K562 (cell line): ENCODE results near the gene TESK1. TPM values are rescaled to one million over a fixed set of nuclear protein-coding genes. Genes with fewer than 3 reads are reported as not detected.

Experiments used
- ATAC-seq: fragments of 200-7000 bp; cut with Tn5 transposase; 3 replicates; pipeline ENCODE4 v1.9.1; 2020; ENCODE audit warnings: moderate library complexity
- BruUV-seq: library from RNA; stranded (reverse); fragments of 400-500 nt; replicated peaks from 2 replicates; lab custom pipeline; 2021; lab: Mats Ljungman, UMichigan
- CTCF ChIA-PET: fragments of 300-600 bp; formaldehyde crosslinking; extraction: SDS; loops from one replicate; lab custom pipeline; 2021; ENCODE audit warnings: low intra/inter-chr PET ratio; lab: Yijun Ruan, JAX
- POLR2A ChIA-PET: fragments of 300-600, 350-650 bp; sonication (Branson Sonifier 250); formaldehyde crosslinking; extraction: SDS; loops from one replicate; lab custom pipeline; 2021; ENCODE audit warnings: antibody characterized with exemption, inconsistent platforms; lab: Yijun Ruan, JAX
- DNase-seq, 4 experiments: peaks; one replicate each; pipeline versions ENCODE4 v3.0.0 to v3.0.0-alpha.2; 2011 to 2018; ENCODE audit warnings: low spot score in 3 of 4, mixed read lengths in 3 of 4; ENCODE audit errors: extremely low read depth in 1 of 4
- FAIRE-seq: peaks from 2 replicates; lab custom pipeline; 2011; peaks lifted over from hg19 to GRCh38; lab: Jason Lieb, UNC
- H2AFZ ChIP-seq: 2 replicates; pipeline ENCODE4 v1.6.0; 2011; ENCODE audit warnings: low read depth, low read length, control low read depth, inconsistent platforms
- H3K27ac ChIP-seq: fragments of 200-600 bp; 3 replicates; pipeline ENCODE4 v1.8.0; 2011; ENCODE audit warnings: low read depth, mild to moderate bottlenecking, control low read depth, inconsistent platforms, low read length, moderate library complexity, mixed read lengths; ENCODE audit errors: extremely low read depth
- H3K27me3 ChIP-seq, 2 experiments: fragments of 300-600 bp in 1 of 2; 2 replicates in 1 of 2; 3 replicates in 1 of 2; pipeline versions ENCODE4 v1.6.0 to v1.8.0; 2011; ENCODE audit warnings: inconsistent platforms in 2 of 2, low read length in 2 of 2, mild to moderate bottlenecking in 1 of 2, mixed read lengths in 1 of 2, moderate library complexity in 1 of 2; ENCODE audit not compliant: control insufficient read depth in 2 of 2, insufficient read depth in 2 of 2
- H3K36me3 ChIP-seq: fragments of 300-600 bp; 3 replicates; pipeline ENCODE4 v1.8.0; 2011; ENCODE audit warnings: mild to moderate bottlenecking, low read length, inconsistent platforms; ENCODE audit not compliant: control insufficient read depth, insufficient read depth
- H3K4me1 ChIP-seq, 2 experiments: fragments of 200-600 bp in 1 of 2; replicated peaks in 1 of 2; 2 replicates in 1 of 2; 3 replicates in 1 of 2; pipeline versions ENCODE4 v1.5.1 to v1.8.0; 2011; ENCODE audit warnings: inconsistent platforms in 2 of 2, low read length in 2 of 2, mild to moderate bottlenecking in 1 of 2, mixed read lengths in 1 of 2, moderate library complexity in 1 of 2; ENCODE audit not compliant: control insufficient read depth in 2 of 2, insufficient read depth in 2 of 2
- H3K4me2 ChIP-seq: 2 replicates; pipeline ENCODE4 v1.6.1; 2011; ENCODE audit warnings: low read length, control low read depth, inconsistent platforms, mixed read lengths; ENCODE audit not compliant: insufficient read depth
- H3K4me3 ChIP-seq: fragments of 200-600 bp; sonication (generic), shearing (Covaris generic); 2 replicates; pipeline ENCODE4 v1.5.1; 2016; ENCODE audit warnings: control low read depth, inconsistent platforms
- H3K79me2 ChIP-seq: fragments of 200-600 bp; 3 replicates; pipeline ENCODE4 v1.8.0; 2011; ENCODE audit warnings: low read length, inconsistent platforms; ENCODE audit not compliant: control insufficient read depth, insufficient read depth
- H3K9ac ChIP-seq, 2 experiments: 2 replicates each; pipeline versions ENCODE4 v1.6.0 to v1.6.1; 2011; ENCODE audit warnings: low read depth in 2 of 2, low read length in 2 of 2, control low read depth in 1 of 2, inconsistent platforms in 1 of 2, mild to moderate bottlenecking in 1 of 2, mixed read lengths in 1 of 2; ENCODE audit not compliant: insufficient read depth in 1 of 2
- H3K9me1 ChIP-seq: one replicate; pipeline ENCODE4 v1.6.0; 2011; ENCODE audit warnings: inconsistent platforms, mild to moderate bottlenecking, low read length, moderate library complexity; ENCODE audit not compliant: control insufficient read depth, insufficient read depth
- H3K9me3 ChIP-seq: replicated peaks from 2 replicates; pipeline ENCODE4 v1.5.1; 2011; ENCODE audit warnings: low read depth, low read length, inconsistent platforms; ENCODE audit not compliant: control insufficient read depth, insufficient read depth
- H4K20me1 ChIP-seq: replicated peaks from 2 replicates; pipeline ENCODE4 v1.6.1; 2011; ENCODE audit warnings: low read length, inconsistent platforms, mixed read lengths; ENCODE audit not compliant: control insufficient read depth, insufficient read depth
- CHD4 ChIP-seq: fragments of 200-600 bp; sonication (generic); IDR thresholded peaks from 3 replicates; pipeline ENCODE4 v1.6.1; 2012; ENCODE audit warnings: low read depth, mild to moderate bottlenecking, mixed read lengths, low read length, inconsistent platforms; ENCODE audit not compliant: insufficient read depth, insufficient replicate concordance, poor library complexity, severe bottlenecking
- GTF2E2 ChIP-seq: fragments of 200-800 bp; sonication (Bioruptor generic); IDR thresholded peaks from 2 replicates; pipeline ENCODE4 v1.6.1; 2016; ENCODE audit warnings: missing genetic modification characterization, missing compliant biosample characterization
- ZNF23 ChIP-seq: fragments of 250-450 bp; sonication (Bioruptor Pico); IDR thresholded peaks from 2 replicates; pipeline ENCODE4 v1.4.0; 2020; ENCODE audit warnings: mild to moderate bottlenecking
- WGBS: fragments of 100-300 bp; shearing (Covaris generic); methylation state at CpG from one replicate; pipeline ENCODE4 v1.1.6; 2016; ENCODE audit warnings: low coverage, mixed read lengths; ENCODE audit not compliant: insufficient coverage; ENCODE audit errors: missing lambda C conversion rate; 5-methylcytosine and 5-hydroxymethylcytosine counted together
- in situ Hi-C: fragments of 300-500 bp; cut with MboI; formaldehyde crosslinking; loops from 4 replicates; pipeline ENCODE4 v1.15.0; 2018; ENCODE audit warnings: inconsistent platforms, mixed read lengths
- intact Hi-C: fragments of 100-400 bp; cut with micrococcal nuclease; formaldehyde crosslinking; loops from 2 replicates; pipeline ENCODE4 v1.14.2; 2022
- polyA plus RNA-seq, 8 experiments: library from polyadenylated mRNA; depleted of rRNA in 4 of 8; stranded (reverse) in 5 of 8; unstranded in 3 of 8; fragments of >200 nt; fragmentation: Nextera tagmentation in 2 of 8; fragmentation: Illumina TruSeq in 1 of 8; extraction: Ambion mirVana in 2 of 8; extraction: Trizol in 1 of 8; gene quantifications; 2 replicates each; pipeline versions ENCODE4 v1.2.1 to v1.2.3, GENCODE V29; 2011 to 2014; ENCODE audit warnings: inconsistent platforms in 1 of 8, missing spikeins in 1 of 8
- total RNA-seq, 7 experiments: library from RNA; depleted of rRNA in 6 of 7; stranded (reverse); fragments of >200 nt in 6 of 7; fragmentation: Illumina TruSeq in 2 of 7; extraction: Trizol in 2 of 7; gene quantifications; 2 replicates each; pipeline versions ENCODE4 v1.2.1 to v1.2.3, GENCODE V29; 2011 to 2021; ENCODE audit warnings: low replicate concordance in 1 of 7
- TF ChIP-seq, protein P1 (sequence below): fragments of 200-800 bp; sonication (Bioruptor generic); IDR thresholded peaks from 2 replicates; pipeline ENCODE4 v1.6.1; 2017; ENCODE audit warnings: missing genetic modification characterization, missing compliant biosample characterization
- TF ChIP-seq, protein P2 (sequence below), 2 experiments: fragments of 200-800 bp in 1 of 2; sonication (Bioruptor generic) in 1 of 2; sonication (generic) in 1 of 2; formaldehyde crosslinking in 1 of 2; IDR thresholded peaks in 1 of 2; conservative IDR thresholded peaks in 1 of 2; 2 replicates each; pipeline versions ENCODE4 v1.5.0 to v1.6.1; 2016 to 2020; ENCODE audit warnings: missing compliant biosample characterization in 1 of 2, missing genetic modification characterization in 1 of 2, missing genetic modification reagents in 1 of 2

Gene TESK1
- total and polyA plus RNA-seq, 9 of the 15 experiments (the other 6 are each of a cell fraction or from before 2014, with no cell fraction given), result 0.07 to 10.4 (median 4.1) TPM

DNA sequence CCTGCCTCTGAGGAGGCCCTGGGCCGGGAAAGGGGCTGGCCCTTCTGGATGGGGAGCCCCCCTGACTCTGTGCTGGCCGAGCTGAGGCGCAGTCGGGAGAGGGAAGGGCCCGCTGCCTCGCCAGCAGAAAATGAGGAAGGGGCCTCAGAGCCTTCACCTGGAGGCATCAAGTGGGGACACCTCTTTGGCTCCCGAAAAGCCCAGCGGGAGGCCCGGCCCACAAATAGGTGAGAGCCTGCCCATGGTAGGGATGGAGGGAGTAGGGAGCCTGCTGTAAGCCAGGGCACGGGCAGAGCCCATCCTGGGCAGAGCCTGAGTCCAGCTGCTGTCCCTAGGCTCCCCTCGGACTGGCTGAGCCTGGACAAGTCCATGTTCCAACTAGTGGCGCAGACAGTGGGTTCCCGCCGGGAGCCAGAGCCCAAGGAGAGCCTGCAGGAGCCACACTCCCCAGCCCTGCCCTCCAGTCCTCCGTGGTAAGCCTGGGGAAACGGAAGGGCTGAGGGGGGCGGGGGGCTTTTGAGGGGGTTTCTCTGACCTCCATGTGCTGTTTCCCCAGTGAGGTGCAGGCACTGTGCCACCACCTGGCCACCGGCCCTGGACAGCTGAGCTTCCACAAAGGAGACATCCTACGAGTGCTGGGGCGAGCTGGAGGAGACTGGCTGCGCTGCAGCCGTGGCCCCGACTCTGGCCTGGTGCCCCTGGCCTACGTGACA is 44.3 kb upstream of the TESK1 start:
- intact Hi-C loops, result no loop called here
- Histone ChIP-seq H3K36me3 (peaks cover 13% of the 10 kb centered on the region; the same call in 1 of the 3 replicates), H4K20me1 (no peaks in the 10 kb centered on the region), H2AFZ (no peak overlapping the region), H3K4me2 (no peak overlapping the region), H3K9me3 (no peaks in the 10 kb centered on the region), H3K27me3 (no peaks in the 10 kb centered on the region), H3K79me2 (no peaks in the 10 kb centered on the region), H3K9ac (no peak overlapping the region; a peak in 1 of 4 replicates), H3K9me1 (no peaks in the 10 kb centered on the region), H3K4me1 (peaks cover 0 to 4% of the 10 kb centered on the region in 2 experiments; a peak in 1 of 5 replicates), H3K4me3 (no peak overlapping the region), H3K27ac (no peak overlapping the region)
- ChIA-PET CTCF (no interaction called here), POLR2A (no interaction called here)
- TF ChIP-seq, protein P1, sequence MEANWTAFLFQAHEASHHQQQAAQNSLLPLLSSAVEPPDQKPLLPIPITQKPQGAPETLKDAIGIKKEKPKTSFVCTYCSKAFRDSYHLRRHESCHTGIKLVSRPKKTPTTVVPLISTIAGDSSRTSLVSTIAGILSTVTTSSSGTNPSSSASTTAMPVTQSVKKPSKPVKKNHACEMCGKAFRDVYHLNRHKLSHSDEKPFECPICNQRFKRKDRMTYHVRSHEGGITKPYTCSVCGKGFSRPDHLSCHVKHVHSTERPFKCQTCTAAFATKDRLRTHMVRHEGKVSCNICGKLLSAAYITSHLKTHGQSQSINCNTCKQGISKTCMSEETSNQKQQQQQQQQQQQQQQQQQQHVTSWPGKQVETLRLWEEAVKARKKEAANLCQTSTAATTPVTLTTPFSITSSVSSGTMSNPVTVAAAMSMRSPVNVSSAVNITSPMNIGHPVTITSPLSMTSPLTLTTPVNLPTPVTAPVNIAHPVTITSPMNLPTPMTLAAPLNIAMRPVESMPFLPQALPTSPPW, result no peak
- TF ChIP-seq GTF2E2 (tag), result no peak
- TF ChIP-seq ZNF23 (CRISPR knock-in tag), result no peak
- TF ChIP-seq CHD4, result no peak
- TF ChIP-seq, protein P2, sequence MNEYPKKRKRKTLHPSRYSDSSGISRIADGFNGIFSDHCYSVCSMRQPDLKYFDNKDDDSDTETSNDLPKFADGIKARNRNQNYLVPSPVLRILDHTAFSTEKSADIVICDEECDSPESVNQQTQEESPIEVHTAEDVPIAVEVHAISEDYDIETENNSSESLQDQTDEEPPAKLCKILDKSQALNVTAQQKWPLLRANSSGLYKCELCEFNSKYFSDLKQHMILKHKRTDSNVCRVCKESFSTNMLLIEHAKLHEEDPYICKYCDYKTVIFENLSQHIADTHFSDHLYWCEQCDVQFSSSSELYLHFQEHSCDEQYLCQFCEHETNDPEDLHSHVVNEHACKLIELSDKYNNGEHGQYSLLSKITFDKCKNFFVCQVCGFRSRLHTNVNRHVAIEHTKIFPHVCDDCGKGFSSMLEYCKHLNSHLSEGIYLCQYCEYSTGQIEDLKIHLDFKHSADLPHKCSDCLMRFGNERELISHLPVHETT (CRISPR knock-in tag; conservative IDR thresholded peaks at IDR 0.05 in 1 of 2, IDR thresholded peaks at IDR 0.05 in 1 of 2), result no peak
- no peak for FAIRE-seq
- no TSS peak for BruUV-seq
- in situ Hi-C loops, result loop anchor here (25.0 kb wide), 1 partner anchor 673 kb away; a partner anchor contains a TSS
- no peak for DNase-seq
- WGBS, result 91% methylated on average over 13 of the region's 24 CpGs
- no peak for ATAC-seq
